DMS53 treated with DMSO at 0.1 percent for 48 hours (cell line): ENCODE measurements around the gene CNTN1.
"Not testable (repeated sequence)": the region's sequence is repeated elsewhere in the genome, so short reads cannot be mapped to it uniquely, and the experiment has no call there.

ENCODE experiments used
- DNase-seq: peaks from one replicate; lab custom pipeline; 2025; ENCODE audit not compliant: unreplicated experiment; lab: John Stamatoyannopoulos, UW

The CNTN1 gene

DNA sequence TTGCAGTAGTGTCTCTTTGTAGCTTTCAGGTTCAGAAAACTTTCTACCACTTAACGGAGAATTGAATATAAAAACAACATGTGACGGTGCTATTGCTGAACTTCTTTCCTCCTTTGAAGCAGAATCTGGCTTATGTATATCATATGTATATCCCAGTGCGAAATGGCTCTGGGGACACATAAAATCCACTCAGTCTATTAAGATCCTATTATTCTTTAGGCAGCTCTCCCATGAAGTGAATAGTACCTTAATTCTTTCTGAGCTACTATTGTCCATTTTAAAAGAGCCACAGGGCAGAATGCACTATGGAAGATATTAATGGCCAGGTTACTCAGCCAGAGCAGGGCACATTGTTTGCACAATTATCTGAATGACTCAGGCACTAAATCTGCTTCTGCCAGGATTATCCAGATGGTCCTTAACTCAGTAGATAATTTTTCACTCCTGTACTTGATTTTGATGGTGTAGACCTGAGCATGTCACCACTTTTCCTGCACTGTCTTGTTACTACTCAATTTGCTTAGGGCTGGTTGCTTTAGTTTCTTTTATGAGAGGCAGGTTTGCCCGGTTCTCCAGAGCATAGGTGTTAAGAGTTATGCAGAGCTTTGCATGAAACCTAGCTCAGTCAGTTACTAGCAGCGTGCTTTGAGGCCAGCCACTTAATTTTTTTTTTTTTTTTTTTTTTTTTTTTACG, 5.5 kb downstream of the CNTN1 start:
- DNase-seq, result peak; percentile 99

DNA sequence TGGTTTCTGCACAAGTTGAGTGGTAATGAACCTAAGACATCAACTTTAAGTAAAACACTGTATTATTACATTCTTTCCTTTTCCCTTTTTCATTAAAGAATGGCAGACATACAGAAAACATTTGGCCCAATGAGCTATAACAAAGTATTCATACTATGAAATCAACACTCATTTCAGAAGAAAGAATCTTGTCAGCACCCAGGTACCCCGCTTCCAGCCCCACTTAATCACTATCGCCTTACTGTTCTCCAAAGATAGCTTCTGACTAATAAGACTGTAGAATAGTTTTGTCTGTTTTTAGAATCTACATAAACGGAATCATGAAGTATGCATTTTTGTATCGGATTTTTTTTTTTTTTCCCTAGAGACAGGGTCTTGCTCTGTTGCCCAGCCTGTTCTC, 9.5 kb downstream of the CNTN1 start:
- no peak for DNase-seq

DNA sequence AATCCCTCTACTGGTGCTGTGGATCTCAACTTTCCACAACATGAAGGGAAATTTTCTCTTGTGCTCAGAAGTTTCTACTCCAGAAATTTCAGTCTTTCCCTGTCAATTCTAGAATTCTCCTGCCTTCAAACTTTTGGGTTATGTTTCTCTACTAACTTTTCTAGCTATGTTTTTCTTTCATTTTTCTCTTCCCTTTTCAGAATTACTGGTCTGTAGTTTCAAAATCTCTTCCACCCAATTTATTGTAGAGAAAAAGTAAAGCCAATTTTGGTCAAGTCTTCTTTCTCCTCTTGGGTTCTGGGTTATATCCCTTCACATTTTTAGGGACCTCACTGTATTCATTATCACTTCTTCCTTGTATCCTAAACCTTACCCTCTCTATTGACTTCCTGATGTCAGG, 18.9 kb downstream of the CNTN1 start:
- DNase-seq, result no peak

DNA sequence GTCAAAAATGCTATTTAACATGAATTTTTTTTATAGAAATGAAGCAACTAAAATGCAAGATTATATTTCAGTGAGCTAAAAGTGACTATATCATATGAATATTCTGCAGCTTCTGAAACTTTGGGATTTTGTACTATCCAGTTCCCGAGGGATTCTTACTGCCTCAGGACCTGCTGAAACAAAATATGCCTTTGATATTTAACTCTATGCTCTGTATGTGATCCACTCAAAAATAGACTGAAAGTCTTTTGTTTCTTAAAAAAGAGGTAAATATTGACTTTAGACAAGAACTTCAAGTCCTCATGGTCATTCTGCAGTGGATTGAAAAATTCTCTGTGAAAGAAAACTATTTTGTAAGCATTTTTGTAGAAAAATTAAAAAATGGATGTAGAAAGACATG, 22.4 kb downstream of the CNTN1 start:
- DNase-seq, result no peak

DNA sequence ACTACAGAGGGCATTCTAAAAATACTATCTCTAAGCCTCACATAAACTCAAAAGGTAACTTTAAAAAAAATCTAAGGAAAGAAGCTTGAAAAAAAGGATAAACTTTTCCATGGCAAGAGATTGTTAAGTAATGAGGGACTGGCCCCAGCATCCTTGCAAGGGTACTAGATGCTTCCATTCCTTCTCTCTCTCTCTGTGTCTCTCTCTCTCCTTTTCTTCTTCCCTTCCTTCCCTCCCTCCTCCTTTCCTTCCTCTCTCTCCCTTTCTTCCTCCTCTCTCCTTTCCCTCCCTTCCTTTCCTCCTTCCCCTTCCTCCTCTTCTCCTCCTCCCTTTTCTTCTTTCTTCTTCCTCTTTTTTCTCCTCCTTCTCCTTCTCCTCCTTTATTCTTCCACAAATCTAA, 23.8 kb downstream of the CNTN1 start:
- no peak for DNase-seq

DNA sequence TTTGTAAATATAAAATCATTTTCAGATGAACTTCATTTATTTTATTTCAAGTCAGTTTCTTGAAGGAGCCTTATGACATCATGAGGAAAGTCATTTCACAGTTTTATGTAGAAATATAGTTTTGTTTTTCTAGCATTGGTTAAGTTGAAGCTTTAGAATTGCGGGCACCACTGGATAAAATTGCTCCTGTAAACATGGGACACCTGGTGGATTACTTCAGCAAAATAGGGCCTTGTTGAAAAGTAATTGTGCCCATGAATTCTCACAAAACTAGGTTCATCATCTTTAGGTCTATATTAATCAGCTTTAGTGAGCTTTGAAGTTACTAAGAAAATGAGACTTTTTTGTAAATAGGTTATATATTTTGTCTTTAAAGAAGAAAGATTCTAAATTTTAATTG, 25.3 kb downstream of the CNTN1 start:
- peak; percentile 22 for DNase-seq

DNA sequence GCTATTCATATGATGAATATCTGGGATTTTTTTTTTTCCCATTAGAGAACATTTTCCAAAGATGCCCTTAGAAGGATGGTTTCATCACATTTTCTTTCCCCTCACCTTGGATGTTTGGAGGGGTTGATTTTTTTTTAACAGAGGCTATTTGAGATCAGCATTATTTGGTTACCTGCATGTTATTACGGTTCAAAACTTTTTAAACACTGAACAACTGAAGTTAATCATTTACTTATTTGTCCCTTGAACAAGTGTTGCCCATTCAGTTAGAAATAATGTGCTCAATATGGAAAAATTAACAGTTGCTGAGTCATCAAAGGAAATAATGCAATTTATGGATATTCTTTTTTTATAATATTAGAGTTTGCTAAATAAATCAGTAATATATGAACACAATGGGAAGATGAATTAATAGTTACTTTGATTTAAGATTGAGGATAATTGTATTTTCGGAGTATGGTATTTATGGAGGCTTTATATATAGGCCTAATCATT, 26.7 kb downstream of the CNTN1 start:
- DNase-seq, result peak; percentile 76

DNA sequence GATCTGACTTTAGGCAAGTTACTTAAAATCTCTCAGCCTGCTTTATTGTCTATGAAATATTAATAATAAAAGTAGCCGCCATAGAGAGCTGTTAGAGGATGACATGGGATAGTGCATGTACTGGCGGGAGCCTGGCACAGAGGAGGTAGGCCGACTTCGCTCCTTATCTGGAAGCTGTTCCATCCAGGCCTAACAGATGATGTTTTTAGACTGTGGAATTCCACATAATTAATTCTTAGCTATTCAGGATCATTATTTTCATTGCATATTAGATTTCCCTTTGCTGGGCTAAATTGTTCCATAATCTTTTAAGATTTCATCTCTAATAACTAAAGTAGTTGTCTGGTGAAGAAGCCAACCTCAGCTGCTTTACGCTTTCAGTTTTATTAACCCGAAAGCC, 30.8 kb downstream of the CNTN1 start:
- DNase-seq, result no peak

DNA sequence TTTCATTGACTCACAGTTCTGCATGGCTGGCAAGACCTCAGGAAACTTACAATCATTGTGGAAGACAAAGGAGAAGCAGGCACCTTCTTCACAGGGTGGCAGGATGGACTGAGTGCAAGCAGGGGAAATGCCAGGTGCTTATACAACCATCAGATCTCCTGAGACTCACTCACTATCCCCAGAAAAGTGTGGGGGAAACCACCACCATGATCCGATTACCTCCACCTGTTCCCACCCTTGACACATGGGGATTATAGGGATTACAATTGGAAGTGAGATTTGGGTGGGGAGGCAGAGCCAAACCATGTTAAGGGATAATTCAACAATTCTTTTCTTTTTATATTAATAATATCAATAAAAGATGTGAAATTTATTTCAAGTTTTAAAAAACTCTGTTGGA, 34.1 kb downstream of the CNTN1 start:
- DNase-seq, result no peak

DNA sequence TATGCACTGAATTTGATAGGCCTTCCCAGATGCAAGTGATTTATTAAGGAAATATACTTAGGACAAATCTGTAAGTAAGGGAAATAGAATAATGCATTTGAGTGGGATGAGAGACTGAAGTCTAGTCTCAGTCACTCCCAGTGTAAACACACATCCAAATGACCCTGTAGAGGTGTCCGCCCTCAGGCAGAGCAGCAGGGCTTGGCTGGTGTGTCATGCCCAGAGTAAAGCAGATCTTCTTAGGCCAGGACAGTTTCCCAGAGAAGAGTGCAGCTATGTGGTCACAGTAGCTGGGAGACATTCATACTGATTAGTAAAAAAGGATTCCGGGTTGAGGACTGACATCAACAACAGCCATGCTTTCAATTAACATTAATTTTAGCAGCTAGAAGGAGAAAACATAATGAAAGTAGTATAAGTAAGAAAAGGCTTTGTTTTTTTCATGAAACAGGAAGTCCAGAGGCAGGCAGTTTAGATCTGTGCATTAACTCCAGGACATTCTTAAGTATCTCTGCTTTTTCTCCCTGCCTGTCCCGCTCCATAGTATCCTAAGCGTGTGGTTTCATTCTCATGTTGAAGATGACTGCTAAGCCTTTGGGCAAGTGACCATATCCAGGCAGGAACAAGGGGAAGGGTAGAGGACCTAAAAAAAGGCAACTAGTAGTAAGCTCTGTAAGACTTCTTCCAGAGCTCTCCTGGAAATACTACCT, 35.7 kb downstream of the CNTN1 start:
- DNase-seq, result peak; percentile 85

DNA sequence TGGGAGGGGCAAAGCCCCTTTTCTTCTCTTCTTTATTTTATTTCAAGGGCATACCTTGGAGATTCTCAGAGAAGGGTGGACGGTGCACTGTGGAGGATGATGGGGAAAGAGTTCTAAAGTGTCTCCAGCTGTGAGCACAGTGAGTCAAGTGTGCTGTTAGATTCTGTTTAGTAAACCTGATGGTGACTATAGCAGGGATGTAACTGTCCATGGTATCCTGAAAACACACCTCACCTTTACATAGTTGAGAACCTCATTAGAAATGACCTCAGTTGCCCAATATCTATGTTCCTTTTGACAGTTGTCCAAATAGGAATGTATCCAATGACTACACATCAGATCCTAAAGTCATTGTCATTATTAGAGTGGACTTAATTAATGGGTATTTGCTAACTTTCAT, 38.0 kb downstream of the CNTN1 start:
- no peak for DNase-seq

DNA sequence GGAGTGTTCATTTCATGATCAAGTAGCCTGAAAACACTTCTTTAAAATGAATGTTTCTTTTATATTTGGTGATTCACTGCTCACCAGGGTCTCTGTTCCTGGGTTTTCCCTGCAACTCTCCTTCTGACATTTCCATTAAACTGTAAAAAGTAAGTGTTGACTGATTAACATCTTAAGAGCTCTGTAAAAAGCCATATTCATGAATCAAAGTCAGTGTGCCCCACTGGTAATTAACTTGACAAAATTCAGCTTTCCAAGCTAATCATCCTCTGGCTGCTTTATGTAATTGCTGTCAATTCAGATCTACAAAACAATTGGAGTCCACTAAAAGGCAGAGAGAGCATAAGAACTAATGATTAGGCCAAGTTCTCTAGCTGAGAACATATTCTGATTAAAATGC, 41.6 kb downstream of the CNTN1 start:
- no peak for DNase-seq

DNA sequence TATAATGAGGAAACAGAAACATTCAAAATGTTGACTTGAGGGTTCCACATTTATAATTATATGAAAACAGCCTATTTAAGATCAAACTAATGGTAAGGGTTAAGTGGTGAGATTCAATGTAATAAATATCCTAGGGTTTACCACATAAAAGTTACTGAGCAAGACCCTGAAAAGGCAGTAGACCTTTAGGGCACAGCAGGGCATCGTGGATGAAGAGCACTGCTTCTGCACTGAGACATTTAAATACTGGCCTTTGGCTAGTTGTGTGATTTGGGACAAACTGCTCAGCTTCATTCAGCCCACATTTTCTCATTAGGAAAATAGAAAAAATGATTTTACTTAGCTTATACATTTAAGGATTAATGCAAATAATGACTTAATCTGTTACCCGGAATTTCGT, 42.0 kb downstream of the CNTN1 start:
- no peak for DNase-seq

DNA sequence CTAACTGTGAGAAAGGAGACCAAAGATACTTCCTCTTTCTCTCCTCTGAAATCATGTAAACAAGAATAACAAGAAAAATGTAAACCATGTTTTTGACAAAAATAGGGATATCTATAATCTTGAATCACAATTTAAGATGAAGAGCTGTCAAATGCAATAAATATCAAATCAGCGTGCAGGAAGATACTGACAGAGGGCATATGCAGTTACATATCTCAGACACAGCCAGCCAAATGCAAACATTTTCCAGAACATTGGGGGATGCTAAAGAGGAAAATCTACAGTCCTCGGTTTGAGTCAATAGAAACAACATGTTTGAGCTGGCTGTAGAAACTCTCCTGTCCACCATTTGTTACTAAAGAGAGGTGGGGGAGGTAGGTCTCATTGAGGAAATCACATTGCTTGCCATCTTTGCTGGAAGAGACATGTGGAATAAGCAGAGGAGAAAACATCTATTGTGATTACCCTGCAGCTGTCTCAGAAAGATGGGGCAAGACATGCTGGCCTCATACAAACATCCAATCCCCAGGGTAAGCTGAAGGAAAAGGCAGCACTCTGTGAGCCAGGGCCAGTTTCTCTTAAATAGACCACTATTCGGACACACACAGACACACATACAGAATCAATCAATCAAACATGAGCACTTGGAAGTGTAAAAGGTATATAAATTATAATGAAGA, 43.5 kb downstream of the CNTN1 start:
- peak; percentile 77 for DNase-seq

DNA sequence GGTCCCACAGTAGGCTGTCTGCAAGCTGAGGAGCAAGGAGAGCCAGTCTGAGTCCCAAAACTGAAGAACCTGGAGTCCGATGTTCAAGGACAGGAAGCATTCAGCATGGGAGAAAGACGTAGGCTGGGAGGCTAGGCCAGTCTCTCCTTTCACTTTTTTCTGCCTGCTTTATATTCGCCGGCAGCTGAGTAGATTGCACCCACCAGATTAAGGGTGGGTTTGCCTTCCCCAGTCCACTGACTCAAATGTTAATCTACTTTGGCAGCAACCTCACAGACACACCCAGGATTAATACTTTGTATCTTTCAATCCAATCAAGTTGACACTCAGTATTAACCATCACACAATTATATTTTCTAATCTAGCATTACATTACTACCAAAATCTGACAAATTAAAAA, 45.2 kb downstream of the CNTN1 start:
- not testable (repeated sequence) for DNase-seq

DNA sequence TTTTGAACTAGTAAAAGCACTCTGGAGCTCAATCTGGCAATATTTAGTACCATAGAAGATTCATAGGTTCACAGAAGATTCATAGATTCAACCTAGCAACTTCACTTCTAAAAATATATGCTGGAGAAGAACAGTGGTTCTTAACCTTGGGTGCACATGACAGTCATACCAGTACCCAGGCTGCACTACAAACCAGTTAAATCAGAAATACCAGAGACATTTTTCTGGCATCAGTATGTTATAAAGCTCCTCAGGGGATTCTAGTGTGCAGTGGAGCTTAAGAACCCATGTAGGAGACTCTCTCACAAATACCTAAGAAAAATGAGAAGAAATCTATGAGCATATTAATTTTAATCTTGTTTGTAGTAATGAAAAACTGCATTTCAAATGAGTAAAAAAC, 46.6 kb downstream of the CNTN1 start:
- DNase-seq, result no peak

DNA sequence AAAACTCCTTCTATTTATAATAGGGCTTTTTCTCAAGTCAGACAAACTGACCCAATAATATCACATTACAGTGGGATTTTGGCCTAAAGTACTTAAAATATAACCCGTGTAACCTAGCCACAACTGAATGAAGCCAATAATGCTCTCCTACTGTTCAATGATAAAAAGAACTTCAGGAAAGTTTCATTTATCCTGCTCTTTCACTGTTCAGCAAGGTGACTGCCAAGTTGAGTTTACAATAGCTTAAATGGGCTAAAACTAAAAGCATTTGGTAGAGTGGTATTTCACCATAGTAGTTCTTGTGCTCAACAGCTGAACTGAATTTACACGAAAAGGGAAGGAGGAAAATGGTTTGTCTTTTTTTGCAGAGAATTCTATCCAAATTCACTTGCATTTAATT, 49.8 kb downstream of the CNTN1 start:
- DNase-seq, result no peak

DNA sequence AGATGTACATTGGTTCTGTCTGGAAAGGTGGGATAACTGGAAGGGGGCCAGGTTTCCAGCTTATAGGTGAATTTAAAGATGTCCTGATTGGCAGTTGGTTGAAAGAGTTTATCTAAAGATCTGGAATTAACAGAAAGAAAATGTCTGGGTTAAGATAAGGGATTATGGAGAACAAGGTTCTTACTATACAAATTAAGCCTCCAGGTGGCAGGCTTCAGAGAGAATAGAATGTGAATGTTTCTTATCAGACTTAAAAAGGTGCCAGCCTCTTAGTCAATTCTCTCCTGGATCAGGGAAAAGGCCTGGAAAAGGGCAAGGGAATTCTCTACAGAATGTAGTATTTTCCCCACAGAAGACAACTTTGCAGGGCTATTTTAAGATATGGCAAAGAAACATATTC, 53.1 kb downstream of the CNTN1 start:
- DNase-seq, result peak; percentile 15

DNA sequence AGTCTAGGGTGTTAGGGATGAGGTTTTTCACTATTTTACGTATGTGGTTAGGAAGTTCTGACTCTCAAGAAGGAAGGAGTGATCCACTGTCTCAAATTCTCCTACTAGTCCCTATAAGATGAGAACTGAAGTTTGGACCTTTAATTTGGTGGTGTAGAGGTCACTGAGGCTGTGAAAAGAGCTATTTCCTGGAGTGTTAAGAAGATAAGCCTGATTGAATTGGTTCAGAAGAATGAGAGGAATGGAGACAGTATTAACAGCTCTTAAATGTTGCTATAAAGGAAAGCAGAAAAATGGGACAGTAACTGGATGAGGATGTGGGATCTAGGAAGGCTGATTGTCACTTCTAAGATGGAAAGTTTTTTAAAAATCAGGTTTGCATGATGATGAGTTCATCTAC, 57.6 kb downstream of the CNTN1 start:
- DNase-seq, result no peak

DNA sequence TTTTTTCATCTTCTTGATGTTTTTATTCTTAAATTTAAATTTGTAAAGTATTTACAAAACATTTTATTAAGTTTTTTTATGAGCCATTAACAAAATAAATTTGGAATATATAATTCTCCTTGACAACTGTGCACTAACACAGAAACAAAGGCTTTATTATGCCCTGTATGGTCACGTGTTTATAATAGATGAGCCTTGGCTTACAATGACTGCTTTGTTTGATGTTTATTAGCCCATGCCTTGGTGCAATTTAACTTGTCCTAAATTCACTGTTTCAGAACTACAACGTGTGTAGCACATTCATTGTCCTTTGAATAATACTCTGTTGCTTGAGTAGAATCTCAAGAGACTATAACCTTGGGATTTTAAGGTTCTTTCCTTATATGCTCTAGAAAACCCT, 59.8 kb downstream of the CNTN1 start:
- DNase-seq, result no peak

DNA sequence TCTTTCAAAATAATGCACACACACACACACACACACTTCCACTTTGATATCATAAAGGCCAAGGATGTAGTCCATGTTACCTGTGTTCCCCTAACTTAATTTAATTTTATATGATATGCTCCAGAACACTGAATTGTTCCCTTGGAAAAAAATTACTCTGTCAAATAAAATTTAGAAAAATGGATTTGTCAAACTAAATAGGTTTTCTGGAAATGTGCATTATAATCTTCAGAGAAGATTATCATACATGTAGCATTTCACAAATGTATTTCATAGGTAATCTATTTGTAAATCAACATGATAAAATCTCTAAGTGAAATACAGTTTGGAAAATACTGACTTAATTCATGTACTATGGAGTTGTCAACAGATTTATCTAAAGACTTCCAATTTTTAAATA, 68.6 kb downstream of the CNTN1 start:
- DNase-seq, result no peak

DNA sequence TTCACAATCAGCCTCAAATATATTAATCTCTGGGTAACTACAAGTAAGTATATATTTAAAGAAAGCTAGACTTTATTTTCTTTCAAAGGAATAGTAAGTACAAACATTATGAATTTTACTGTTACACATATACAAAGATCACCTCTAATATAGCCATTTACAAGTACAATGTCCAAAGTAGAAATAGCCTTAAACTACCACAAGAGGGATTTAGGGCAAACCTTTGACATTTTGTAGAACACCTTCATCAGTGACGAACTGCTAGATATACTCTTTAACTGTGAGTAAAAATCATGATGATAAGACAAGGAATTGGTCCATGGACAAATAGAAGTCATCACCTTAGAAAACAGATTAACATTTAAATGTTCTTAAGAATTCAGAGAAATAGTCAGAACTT, 69.8 kb downstream of the CNTN1 start:
- no peak for DNase-seq
